Loucy (cell line): ENCODE data around the gene CFAP45.

Experiments used
- H2AFZ ChIP-seq: fragments of 200-600 bp; sonication (generic); 2 replicates; pipeline ENCODE4 v1.6.0; 2016; ENCODE audit warnings: antibody characterized with exemption, mild to moderate bottlenecking, low read length, moderate library complexity
- H3F3A ChIP-seq: fragments of 200-600 bp; 2 replicates; pipeline ENCODE4 v1.6.0; 2016; ENCODE audit warnings: antibody characterized with exemption, low read depth, mild to moderate bottlenecking
- H3K27me3 ChIP-seq: fragments of 200-600 bp; sonication (generic); 2 replicates; pipeline ENCODE4 v1.6.1; 2014; ENCODE audit warnings: low read length, mild to moderate bottlenecking; ENCODE audit not compliant: insufficient read depth, poor library complexity, severe bottlenecking
- H3K36me3 ChIP-seq: fragments of 200-600 bp; sonication (generic); 2 replicates; pipeline ENCODE4 v1.6.1; 2016; ENCODE audit warnings: low read length; ENCODE audit not compliant: insufficient read depth
- H3K4me1 ChIP-seq: fragments of 200-600 bp; sonication (generic); 2 replicates; pipeline ENCODE4 v1.5.1; 2014; ENCODE audit warnings: low read length, mild to moderate bottlenecking; ENCODE audit not compliant: insufficient read depth, poor library complexity, severe bottlenecking
- H3K4me2 ChIP-seq: fragments of 200-600 bp; sonication (generic); 2 replicates; pipeline ENCODE4 v1.6.0; 2014; ENCODE audit warnings: antibody characterized with exemption, low read length, low read depth, mild to moderate bottlenecking; ENCODE audit not compliant: poor library complexity, severe bottlenecking
- H3K4me3 ChIP-seq: fragments of 200-600 bp; sonication (generic); 2 replicates; pipeline ENCODE4 v1.5.1; 2014; ENCODE audit warnings: low read length, mild to moderate bottlenecking, mixed read lengths; ENCODE audit not compliant: poor library complexity, severe bottlenecking
- H3K79me2 ChIP-seq: fragments of 200-600 bp; sonication (generic); 2 replicates; pipeline ENCODE4 v1.6.1; 2014; ENCODE audit warnings: low read length; ENCODE audit not compliant: insufficient read depth
- H3K9ac ChIP-seq: fragments of 200-600 bp; sonication (generic); 2 replicates; pipeline ENCODE4 v1.6.0; 2014; ENCODE audit warnings: mild to moderate bottlenecking, low read depth, low read length, moderate library complexity; ENCODE audit not compliant: poor library complexity, severe bottlenecking
- H3K9me2 ChIP-seq: fragments of 200-600 bp; sonication (generic); replicated peaks from 2 replicates; pipeline ENCODE4 v1.6.1; 2016; ENCODE audit warnings: low read depth, low read length, mixed read lengths
- H3K9me3 ChIP-seq: fragments of 200-600 bp; sonication (generic); 2 replicates; pipeline ENCODE4 v1.6.1; 2014; ENCODE audit warnings: mild to moderate bottlenecking, antibody characterized with exemption, low read length, low read depth; ENCODE audit not compliant: insufficient read depth
- H4K20me1 ChIP-seq: fragments of 200-600 bp; sonication (generic); 2 replicates; pipeline ENCODE4 v1.6.0; 2014; ENCODE audit warnings: antibody characterized with exemption, low read length, mild to moderate bottlenecking; ENCODE audit not compliant: insufficient read depth, poor library complexity, severe bottlenecking
- CTCF ChIP-seq: fragments of 200-600 bp; sonication (generic); conservative IDR thresholded peaks from 2 replicates; pipeline ENCODE4 v1.5.1; 2014; ENCODE audit warnings: mild to moderate bottlenecking, antibody characterized with exemption, low read length
- EZH2phosphoT487 ChIP-seq: fragments of 200-600 bp; IDR thresholded peaks from 2 replicates; pipeline ENCODE4 v1.6.1; 2018; ENCODE audit warnings: antibody characterized with exemption, mild to moderate bottlenecking, moderate library complexity, borderline replicate concordance

CFAP45 gene

GRCh38 chr1:159898527-159898926 lies 1.4 kb downstream of the CFAP45 start:
- 0 out of 2 replicates have a peak, but pooled peaks cover under 1% of the 10 kb centered on the region for H3K9me3 ChIP-seq
- H3K27me3 ChIP-seq: no peaks in the 10 kb centered on the region
- H3F3A ChIP-seq: no peaks in the 10 kb centered on the region
- peaks cover 13% of the 10 kb centered on the region for H3K4me1 ChIP-seq
- no peaks in the 10 kb centered on the region for H3K79me2 ChIP-seq
- TF ChIP-seq CTCF (no peak), EZH2phosphoT487 (no peak)
- H3K4me3 ChIP-seq: no peak overlapping the region
- H2AFZ ChIP-seq: no peak overlapping the region
- H3K9me2 ChIP-seq: no peaks in the 10 kb centered on the region
- H3K9ac ChIP-seq: no peak overlapping the region
- H4K20me1 ChIP-seq: no peaks in the 10 kb centered on the region
- H3K4me2 ChIP-seq: no peak overlapping the region
- no peaks in the 10 kb centered on the region for H3K36me3 ChIP-seq

GRCh38 chr1:159897962-159898361 lies 2.0 kb downstream of the CFAP45 start:
- no peaks in the 10 kb centered on the region for H3K9me2 ChIP-seq
- H3K4me1 ChIP-seq: peaks cover 17% of the 10 kb centered on the region
- no peaks in the 10 kb centered on the region for H3K79me2 ChIP-seq
- H3K9me3 ChIP-seq: no peaks in the 10 kb centered on the region
- H4K20me1 ChIP-seq: no peaks in the 10 kb centered on the region
- no peak overlapping the region for H3K4me2 ChIP-seq
- H2AFZ ChIP-seq: no peak overlapping the region
- no peak overlapping the region for H3K4me3 ChIP-seq
- H3K27me3 ChIP-seq: no peaks in the 10 kb centered on the region
- H3F3A ChIP-seq: no peaks in the 10 kb centered on the region
- no peak overlapping the region for H3K9ac ChIP-seq
- no peak for TF ChIP-seq CTCF
- no peak for TF ChIP-seq EZH2phosphoT487
- no peaks in the 10 kb centered on the region for H3K36me3 ChIP-seq

- H3K4me1 ChIP-seq: peaks cover 17% of the 10 kb centered on the region
- H3K79me2 ChIP-seq: no peaks in the 10 kb centered on the region
- no peaks in the 10 kb centered on the region for H3K9me2 ChIP-seq
- H3F3A ChIP-seq: no peaks in the 10 kb centered on the region
- no peaks in the 10 kb centered on the region for H3K36me3 ChIP-seq
- H3K4me3 ChIP-seq: no peak overlapping the region
- H2AFZ ChIP-seq: no peak overlapping the region
- H4K20me1 ChIP-seq: no peaks in the 10 kb centered on the region
- TF ChIP-seq CTCF: no peak
- TF ChIP-seq EZH2phosphoT487: no peak
- H3K9me3 ChIP-seq: no peaks in the 10 kb centered on the region
- no peak overlapping the region for H3K4me2 ChIP-seq
- no peaks in the 10 kb centered on the region for H3K27me3 ChIP-seq
- no peak overlapping the region for H3K9ac ChIP-seq
Observed at GRCh38 chr1:159896546-159896930, 3.4 kb downstream of the CFAP45 start.
